ENCODE results near the gene ADCK1. TPM values are rescaled to one million over a fixed set of nuclear protein-coding genes. Genes with fewer than 3 reads are reported as not detected.

The ADCK1 gene
- total and polyA plus RNA-seq, 4 donors = 5.7 to 8.8 (median 7.0) TPM

- H3K27ac ChIP-seq (ENCODE audit: low read depth in 1 of 2, low read length in 1 of 2) = no peak overlapping the region
- no peak overlapping the region for H3K9ac ChIP-seq (ENCODE audit: insufficient read depth in 1 of 2, low read length in 2 of 2)
- peaks cover 0 to 1% (median 0%) of the 10 kb centered on the region in 4 donors for H3K36me3 ChIP-seq (ENCODE audit: control insufficient read depth in 4 of 4, insufficient read depth in 4 of 4, low read length in 4 of 4)
- ATAC-seq (ENCODE audit: insufficient read depth, low FRiP score) (peak; percentile 75), DNase-seq (peak; percentile 58 to 73 (median 63))
- H3K4me3 ChIP-seq = no peak overlapping the region
- no peaks in the 10 kb centered on the region for H3K9me3 ChIP-seq (ENCODE audit: control insufficient read depth in 4 of 4, insufficient read depth in 3 of 4, low read length in 3 of 4)
- no peaks in the 10 kb centered on the region for H3K27me3 ChIP-seq (ENCODE audit: control insufficient read depth in 3 of 3, insufficient read depth in 3 of 3, low read length in 2 of 3)
- TF ChIP-seq CTCF (IDR thresholded peaks at IDR 0.05; ENCODE audit: control extremely low read depth, extremely low read depth) = peak; percentile 72
- H3K4me1 ChIP-seq (ENCODE audit: control insufficient read depth in 5 of 5, insufficient read depth in 5 of 5, low read length in 5 of 5) = peaks cover 0 to 2% (median 0%) of the 10 kb centered on the region in 5 donors
- WGBS, 2 donors = 59 to 60% methylated on average over 11 of the region's 11 CpGs
These were observed 62.4 kb downstream of the ADCK1 start for GRCh38 chr14:77862154-77862786.

- peaks cover 0 to 2% (median 0%) of the 10 kb centered on the region in 5 donors for H3K4me1 ChIP-seq (ENCODE audit: control insufficient read depth in 5 of 5, insufficient read depth in 5 of 5, low read length in 5 of 5)
- H3K36me3 ChIP-seq (ENCODE audit: control insufficient read depth in 4 of 4, insufficient read depth in 4 of 4, low read length in 4 of 4) = peaks cover 0 to 1% (median 0%) of the 10 kb centered on the region in 4 donors
- DNase-seq = no peak
- no peak for ATAC-seq (ENCODE audit: insufficient read depth, low FRiP score)
- WGBS, 2 donors = 80 to 89% methylated on average over 6 of the region's 6 CpGs
- no peak overlapping the region for H3K4me3 ChIP-seq
- H3K27ac ChIP-seq (ENCODE audit: low read depth in 1 of 2, low read length in 1 of 2) = no peak overlapping the region
- no peaks in the 10 kb centered on the region for H3K9me3 ChIP-seq (ENCODE audit: control insufficient read depth in 4 of 4, insufficient read depth in 3 of 4, low read length in 3 of 4)
- no peaks in the 10 kb centered on the region for H3K27me3 ChIP-seq (ENCODE audit: control insufficient read depth in 3 of 3, insufficient read depth in 3 of 3, low read length in 2 of 3)
- no peak for TF ChIP-seq CTCF (IDR thresholded peaks at IDR 0.05; ENCODE audit: control extremely low read depth, extremely low read depth)
- no peak overlapping the region for H3K9ac ChIP-seq (ENCODE audit: insufficient read depth in 1 of 2, low read length in 2 of 2)
These were observed 64.2 kb downstream of the ADCK1 start for GRCh38 chr14:77864085-77864484.

- TF ChIP-seq CTCF (IDR thresholded peaks at IDR 0.05; ENCODE audit: control extremely low read depth, extremely low read depth) = no peak
- no peaks in the 10 kb centered on the region for H3K9me3 ChIP-seq (ENCODE audit: control insufficient read depth in 4 of 4, insufficient read depth in 3 of 4, low read length in 3 of 4)
- DNase-seq = no peak
- no peak overlapping the region for H3K4me3 ChIP-seq
- H3K27ac ChIP-seq (ENCODE audit: low read depth in 1 of 2, low read length in 1 of 2) = no peak overlapping the region
- H3K27me3 ChIP-seq (ENCODE audit: control insufficient read depth in 3 of 3, insufficient read depth in 3 of 3, low read length in 2 of 3) = no peaks in the 10 kb centered on the region
- H3K36me3 ChIP-seq (ENCODE audit: control insufficient read depth in 4 of 4, insufficient read depth in 4 of 4, low read length in 4 of 4) = no peaks in the 10 kb centered on the region
- no peak for ATAC-seq (ENCODE audit: insufficient read depth, low FRiP score)
- no peak overlapping the region for H3K9ac ChIP-seq (ENCODE audit: insufficient read depth in 1 of 2, low read length in 2 of 2)
- H3K4me1 ChIP-seq (ENCODE audit: control insufficient read depth in 5 of 5, insufficient read depth in 5 of 5, low read length in 5 of 5) = peaks cover 0 to 2% (median 0%) of the 10 kb centered on the region in 5 donors
- WGBS, 2 donors = 91 to 95% methylated on average over 1 of the region's 1 CpG
These were observed 64.7 kb downstream of the ADCK1 start for GRCh38 chr14:77864580-77864979.

GRCh38 chr14:77865455-77865854, 65.5 kb downstream of the ADCK1 start:
- H3K36me3 ChIP-seq (ENCODE audit: control insufficient read depth in 4 of 4, insufficient read depth in 4 of 4, low read length in 4 of 4) = no peaks in the 10 kb centered on the region
- ATAC-seq (ENCODE audit: insufficient read depth, low FRiP score) (no peak), DNase-seq (no peak)
- H3K9ac ChIP-seq (ENCODE audit: insufficient read depth in 1 of 2, low read length in 2 of 2) = no peak overlapping the region
- H3K9me3 ChIP-seq (ENCODE audit: control insufficient read depth in 4 of 4, insufficient read depth in 3 of 4, low read length in 3 of 4) = no peaks in the 10 kb centered on the region
- TF ChIP-seq CTCF (IDR thresholded peaks at IDR 0.05; ENCODE audit: control extremely low read depth, extremely low read depth) = no peak
- H3K27me3 ChIP-seq (ENCODE audit: control insufficient read depth in 3 of 3, insufficient read depth in 3 of 3, low read length in 2 of 3) = no peaks in the 10 kb centered on the region
- no peak overlapping the region for H3K4me3 ChIP-seq
- peaks cover 0 to 2% (median 0%) of the 10 kb centered on the region in 5 donors for H3K4me1 ChIP-seq (ENCODE audit: control insufficient read depth in 5 of 5, insufficient read depth in 5 of 5, low read length in 5 of 5)
- WGBS, 2 donors = 97% methylated on average over 6 of the region's 6 CpGs
- no peak overlapping the region for H3K27ac ChIP-seq (ENCODE audit: low read depth in 1 of 2, low read length in 1 of 2)

Data from lung (tissue), 12 donors.